ENCODE results near the gene KCNK4. TPM values are rescaled to one million over a fixed set of nuclear protein-coding genes. Genes with fewer than 3 reads are reported as not detected.

The KCNK4 gene
- total and polyA plus RNA-seq, 2 of the 13 experiments (the other 11 are each of a cell fraction or from before 2014, with no cell fraction given): not detected

DNA sequence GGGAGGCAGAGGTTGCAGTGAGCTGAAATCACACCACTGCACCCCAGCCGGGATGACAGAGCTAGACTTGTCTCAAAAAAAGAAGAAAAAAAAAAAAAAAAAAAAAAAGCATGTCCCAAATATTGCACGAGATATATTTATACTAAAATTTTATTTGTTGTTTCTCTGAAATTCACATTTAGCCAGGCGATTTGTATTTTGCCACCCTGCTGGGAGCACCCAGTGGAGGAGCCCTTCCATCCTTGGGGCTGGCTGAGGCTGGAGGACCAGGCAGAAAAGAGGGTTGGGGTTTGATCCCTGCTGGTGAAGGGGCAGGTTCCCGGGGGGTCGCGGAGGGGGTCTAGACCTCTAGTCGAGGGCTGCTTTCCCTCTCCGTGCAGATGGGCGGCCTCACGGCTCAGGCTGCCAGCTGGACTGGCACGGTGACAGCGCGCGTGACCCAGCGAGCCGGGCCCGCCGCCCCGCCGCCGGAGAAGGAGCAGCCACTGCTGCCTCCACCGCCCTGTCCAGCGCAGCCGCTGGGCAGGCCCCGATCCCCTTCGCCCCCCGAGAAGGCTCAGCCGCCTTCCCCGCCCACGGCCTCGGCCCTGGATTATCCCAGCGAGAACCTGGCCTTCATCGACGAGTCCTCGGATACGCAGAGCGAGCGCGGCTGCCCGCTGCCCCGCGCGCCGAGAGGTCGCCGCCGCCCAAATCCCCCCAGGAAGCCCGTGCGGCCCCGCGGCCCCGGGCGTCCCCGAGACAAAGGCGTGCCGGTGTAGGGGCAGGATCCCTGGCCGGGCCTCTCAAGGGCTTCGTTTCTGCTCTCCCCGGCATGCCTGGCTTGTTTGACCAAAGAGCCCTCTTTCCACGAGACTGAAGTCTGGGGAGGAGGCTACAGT lies 8.1 kb downstream of the KCNK4 start (continued):
- TF ChIP-seq ZNF788 (CRISPR knock-in tag; IDR thresholded peaks at IDR 0.05; ENCODE audit: borderline replicate concordance) (0 out of 2 replicates have a peak, but pooled peaks have one; percentile 10), FOXJ3 (CRISPR knock-in tag; IDR thresholded peaks at IDR 0.05; ENCODE audit: borderline replicate concordance) (no peak), U2AF1 (optimal IDR thresholded peaks at IDR 0.05; ENCODE audit: low read depth, low read length) (peak; percentile 3), PRDM4 (CRISPR knock-in tag; IDR thresholded peaks at IDR 0.05; ENCODE audit: borderline replicate concordance) (no peak), ZNF263 (CRISPR knock-in tag; IDR thresholded peaks at IDR 0.05) (peak; percentile 51), POLR2AphosphoS2 (IDR thresholded peaks at IDR 0.05; ENCODE audit: low read depth, low read length) (no peak), MXI1 (IDR thresholded peaks at IDR 0.05; ENCODE audit: borderline replicate concordance, low read depth, low read length) (no peak), GATAD1 (CRISPR knock-in tag; IDR thresholded peaks at IDR 0.05) (no peak), LCORL (IDR thresholded peaks at IDR 0.05) (no peak), LCORL (CRISPR knock-in tag; IDR thresholded peaks at IDR 0.05) (no peak), ZNF484 (CRISPR knock-in tag; IDR thresholded peaks at IDR 0.05; ENCODE audit: borderline replicate concordance, low read depth) (no peak; the same call in 1 of the 2 replicates), ZKSCAN5 (CRISPR knock-in tag; IDR thresholded peaks at IDR 0.05) (no peak), KDM6A (CRISPR knock-in tag; IDR thresholded peaks at IDR 0.05; ENCODE audit: low read depth) (no peak), CSRNP1 (CRISPR knock-in tag; IDR thresholded peaks at IDR 0.05) (no peak), UBTF (CRISPR knock-in tag; IDR thresholded peaks at IDR 0.05) (peak; percentile 40; the same call in 1 of the 2 replicates)
- TF ChIP-seq, protein P1, sequence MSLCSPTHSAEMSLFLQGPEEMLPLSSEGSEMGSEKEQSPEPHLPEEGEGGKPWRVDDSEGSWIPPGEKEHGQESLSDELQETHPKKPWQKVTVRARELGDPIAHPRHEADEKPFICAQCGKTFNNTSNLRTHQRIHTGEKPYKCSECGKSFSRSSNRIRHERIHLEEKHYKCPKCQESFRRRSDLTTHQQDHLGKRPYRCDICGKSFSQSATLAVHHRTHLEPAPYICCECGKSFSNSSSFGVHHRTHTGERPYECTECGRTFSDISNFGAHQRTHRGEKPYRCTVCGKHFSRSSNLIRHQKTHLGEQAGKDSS (CRISPR knock-in tag; IDR thresholded peaks at IDR 0.05; ENCODE audit: borderline replicate concordance, low read depth): no peak
- TF ChIP-seq, protein P2, sequence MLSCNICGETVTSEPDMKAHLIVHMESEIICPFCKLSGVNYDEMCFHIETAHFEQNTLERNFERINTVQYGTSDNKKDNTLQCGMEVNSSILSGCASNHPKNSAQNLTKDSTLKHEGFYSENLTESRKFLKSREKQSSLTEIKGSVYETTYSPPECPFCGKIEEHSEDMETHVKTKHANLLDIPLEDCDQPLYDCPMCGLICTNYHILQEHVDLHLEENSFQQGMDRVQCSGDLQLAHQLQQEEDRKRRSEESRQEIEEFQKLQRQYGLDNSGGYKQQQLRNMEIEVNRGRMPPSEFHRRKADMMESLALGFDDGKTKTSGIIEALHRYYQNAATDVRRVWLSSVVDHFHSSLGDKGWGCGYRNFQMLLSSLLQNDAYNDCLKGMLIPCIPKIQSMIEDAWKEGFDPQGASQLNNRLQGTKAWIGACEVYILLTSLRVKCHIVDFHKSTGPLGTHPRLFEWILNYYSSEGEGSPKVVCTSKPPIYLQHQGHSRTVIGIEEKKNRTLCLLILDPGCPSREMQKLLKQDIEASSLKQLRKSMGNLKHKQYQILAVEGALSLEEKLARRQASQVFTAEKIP (CRISPR knock-in tag; IDR thresholded peaks at IDR 0.05; ENCODE audit: borderline replicate concordance): no peak
- TF ChIP-seq, protein P3, sequence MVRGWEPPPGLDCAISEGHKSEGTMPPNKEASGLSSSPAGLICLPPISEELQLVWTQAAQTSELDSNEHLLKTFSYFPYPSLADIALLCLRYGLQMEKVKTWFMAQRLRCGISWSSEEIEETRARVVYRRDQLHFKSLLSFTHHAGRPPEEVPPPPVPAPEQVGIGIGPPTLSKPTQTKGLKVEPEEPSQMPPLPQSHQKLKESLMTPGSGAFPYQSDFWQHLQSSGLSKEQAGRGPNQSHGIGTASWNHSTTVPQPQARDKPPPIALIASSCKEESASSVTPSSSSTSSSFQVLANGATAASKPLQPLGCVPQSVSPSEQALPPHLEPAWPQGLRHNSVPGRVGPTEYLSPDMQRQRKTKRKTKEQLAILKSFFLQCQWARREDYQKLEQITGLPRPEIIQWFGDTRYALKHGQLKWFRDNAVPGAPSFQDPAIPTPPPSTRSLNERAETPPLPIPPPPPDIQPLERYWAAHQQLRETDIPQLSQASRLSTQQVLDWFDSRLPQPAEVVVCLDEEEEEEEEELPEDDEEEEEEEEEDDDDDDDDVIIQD (CRISPR knock-in tag; IDR thresholded peaks at IDR 0.05; ENCODE audit: low read depth): no peak

Measured in HepG2 (cell line).